HCT116 (cell line): ENCODE data around the gene BRD2. TPM values are rescaled to one million over a fixed set of nuclear protein-coding genes. Genes with fewer than 3 reads are reported as not detected.

Source experiments
- ATAC-seq: fragments of 200-7000 bp; cut with Tn5 transposase; 2 replicates; pipeline ENCODE4 v1.9.1; 2020; ENCODE audit warnings: mild to moderate bottlenecking, moderate library complexity
- BruUV-seq: library from RNA; stranded (reverse); fragments of 400-500 nt; replicated peaks from 2 replicates; lab custom pipeline; 2021; lab: Mats Ljungman, UMichigan
- CTCF ChIA-PET: fragments of 300-600 bp; sonication (Branson Sonifier 250); formaldehyde crosslinking; loops from one replicate; lab custom pipeline; 2021; ENCODE audit warnings: antibody characterized with exemption; lab: Charles Lee
- POLR2A ChIA-PET: fragments of 300-600, 350-600 bp; sonication (Branson Sonifier 250); formaldehyde crosslinking; loops from one replicate; lab custom pipeline; 2021; ENCODE audit warnings: antibody characterized with exemption; lab: Charles Lee
- RAD21 ChIA-PET, 2 experiments: fragments of 300-600 bp; sonication (Branson Sonifier 250); formaldehyde crosslinking; loops; one replicate each; lab custom pipeline; 2023; ENCODE audit warnings: low total read pairs in 2 of 2; ENCODE audit not compliant: uncharacterized antibody in 2 of 2, unreplicated experiment in 2 of 2, low non-redundant PET in 1 of 2; lab: Charles Lee
- DNase-seq: peaks from one replicate; pipeline ENCODE4 v3.0.0-alpha.2; 2010; ENCODE audit warnings: low read depth, low spot score
- H2AFZ ChIP-seq: fragments of 200-600 bp; shearing (Covaris generic), sonication (generic); 2 replicates; pipeline ENCODE4 v1.6.1; 2017; ENCODE audit warnings: low read depth, mixed run types, mixed read lengths, antibody characterized with exemption, low read length; ENCODE audit not compliant: poor library complexity, severe bottlenecking
- H3K27ac ChIP-seq: 2 replicates; pipeline ENCODE4 v1.5.1; 2012; ENCODE audit warnings: low read depth, low read length
- H3K27me3 ChIP-seq: fragments of 200-600 bp; sonication (generic); 2 replicates; pipeline ENCODE4 v1.6.1; 2016; ENCODE audit warnings: mixed run types, low read length, mixed read lengths; ENCODE audit not compliant: insufficient read depth
- H3K36me3 ChIP-seq, 2 experiments: fragments of 200-500 bp in 1 of 2; fragments of 200-600 bp in 1 of 2; sonication (Bioruptor generic) in 1 of 2; sonication (generic) in 1 of 2; 2 replicates each; pipeline versions ENCODE4 v1.5.1 to v1.6.1; 2014 to 2016; ENCODE audit warnings: low read length in 2 of 2, inconsistent platforms in 1 of 2, mixed read lengths in 1 of 2, mixed run types in 1 of 2; ENCODE audit not compliant: insufficient read depth in 2 of 2, control insufficient read depth in 1 of 2
- H3K4me1 ChIP-seq, 2 experiments: fragments of 200-600 bp in 1 of 2; sonication (generic) in 1 of 2; 2 replicates each; pipeline versions ENCODE4 v1.5.1 to v1.6.1; 2012 to 2017; ENCODE audit warnings: low read length in 2 of 2, inconsistent platforms in 1 of 2, mild to moderate bottlenecking in 1 of 2, mixed read lengths in 1 of 2, mixed run types in 1 of 2, moderate library complexity in 1 of 2; ENCODE audit not compliant: insufficient read depth in 2 of 2, control insufficient read depth in 1 of 2
- H3K4me2 ChIP-seq: fragments of 200-600 bp; sonication (generic); 2 replicates; pipeline ENCODE4 v1.6.1; 2017; ENCODE audit warnings: mixed run types, low read length, mixed read lengths
- H3K4me3 ChIP-seq, 2 experiments: fragments of 200-600 bp in 1 of 2; sonication (generic) in 1 of 2; replicated peaks in 1 of 2; 2 replicates each; pipeline ENCODE4 v1.5.1; 2011 to 2016; ENCODE audit warnings: low read length in 2 of 2, control low read depth in 1 of 2, low read depth in 1 of 2, mild to moderate bottlenecking in 1 of 2, mixed read lengths in 1 of 2, mixed run types in 1 of 2
- H3K79me2 ChIP-seq: fragments of 200-600 bp; sonication (generic); 2 replicates; pipeline ENCODE4 v1.6.1; 2017; ENCODE audit warnings: mild to moderate bottlenecking, mixed run types, low read length, moderate library complexity, mixed read lengths; ENCODE audit not compliant: insufficient read depth
- H3K9ac ChIP-seq: fragments of 200-600 bp; sonication (generic); 2 replicates; pipeline ENCODE4 v1.6.1; 2016; ENCODE audit warnings: low read length, mixed read lengths
- H3K9me2 ChIP-seq: fragments of 200-600 bp; sonication (generic), shearing (Covaris generic); 2 replicates; pipeline ENCODE4 v1.6.1; 2017; ENCODE audit warnings: mixed run types, mild to moderate bottlenecking, moderate library complexity; ENCODE audit not compliant: insufficient read depth
- H3K9me3 ChIP-seq, 2 experiments: fragments of 200-500 bp in 1 of 2; fragments of 200-600 bp in 1 of 2; sonication (Bioruptor generic) in 1 of 2; sonication (generic) in 1 of 2; 2 replicates each; pipeline ENCODE4 v1.6.1; 2014 to 2017; ENCODE audit warnings: low read length in 2 of 2, mixed read lengths in 2 of 2, inconsistent platforms in 1 of 2, low read depth in 1 of 2, mild to moderate bottlenecking in 1 of 2, mixed run types in 1 of 2, moderate library complexity in 1 of 2; ENCODE audit not compliant: control insufficient read depth in 1 of 2, insufficient read depth in 1 of 2
- H4K20me1 ChIP-seq: fragments of 200-600 bp; sonication (generic), shearing (Covaris generic); 2 replicates; pipeline ENCODE4 v1.6.1; 2017; ENCODE audit warnings: mixed run types, mild to moderate bottlenecking, moderate library complexity; ENCODE audit not compliant: insufficient read depth
- RAD21 ChIP-seq: IDR thresholded peaks from 2 replicates; pipeline ENCODE4 v1.6.1; 2012; ENCODE audit warnings: low read depth, mild to moderate bottlenecking
- intact Hi-C: fragments of 100-400 bp; cut with micrococcal nuclease; formaldehyde crosslinking; loops from 2 replicates; pipeline ENCODE4 v1.10.0; 2022
- total RNA-seq: library from RNA; stranded (reverse); gene quantifications from one replicate; pipeline ENCODE4 v1.2.1, GENCODE V29; 2021; ENCODE audit not compliant: unreplicated experiment
- TF ChIP-seq, protein P1 (sequence below), 3 experiments: fragments of 200-600 bp in 1 of 3; sonication (generic) in 1 of 3; IDR thresholded peaks in 2 of 3; conservative IDR thresholded peaks in 1 of 3; 2 replicates each; pipeline ENCODE4 v1.5.1; 2012 to 2017; ENCODE audit warnings: low read depth in 2 of 3, low read length in 2 of 3, antibody characterized with exemption in 1 of 3, borderline replicate concordance in 1 of 3, control low read depth in 1 of 3, mild to moderate bottlenecking in 1 of 3, mixed read lengths in 1 of 3, mixed run types in 1 of 3, moderate library complexity in 1 of 3; ENCODE audit not compliant: insufficient read depth in 1 of 3
- TF ChIP-seq, protein P2 (sequence below): IDR thresholded peaks from 2 replicates; pipeline ENCODE4 v1.6.1; 2012; ENCODE audit warnings: low read depth
- TF ChIP-seq, protein P3 (sequence below): IDR thresholded peaks from 2 replicates; pipeline ENCODE4 v1.6.1; 2012

BRD2 gene
- total RNA-seq, 1 experiment from 2014 or later = 260 TPM

DNA sequence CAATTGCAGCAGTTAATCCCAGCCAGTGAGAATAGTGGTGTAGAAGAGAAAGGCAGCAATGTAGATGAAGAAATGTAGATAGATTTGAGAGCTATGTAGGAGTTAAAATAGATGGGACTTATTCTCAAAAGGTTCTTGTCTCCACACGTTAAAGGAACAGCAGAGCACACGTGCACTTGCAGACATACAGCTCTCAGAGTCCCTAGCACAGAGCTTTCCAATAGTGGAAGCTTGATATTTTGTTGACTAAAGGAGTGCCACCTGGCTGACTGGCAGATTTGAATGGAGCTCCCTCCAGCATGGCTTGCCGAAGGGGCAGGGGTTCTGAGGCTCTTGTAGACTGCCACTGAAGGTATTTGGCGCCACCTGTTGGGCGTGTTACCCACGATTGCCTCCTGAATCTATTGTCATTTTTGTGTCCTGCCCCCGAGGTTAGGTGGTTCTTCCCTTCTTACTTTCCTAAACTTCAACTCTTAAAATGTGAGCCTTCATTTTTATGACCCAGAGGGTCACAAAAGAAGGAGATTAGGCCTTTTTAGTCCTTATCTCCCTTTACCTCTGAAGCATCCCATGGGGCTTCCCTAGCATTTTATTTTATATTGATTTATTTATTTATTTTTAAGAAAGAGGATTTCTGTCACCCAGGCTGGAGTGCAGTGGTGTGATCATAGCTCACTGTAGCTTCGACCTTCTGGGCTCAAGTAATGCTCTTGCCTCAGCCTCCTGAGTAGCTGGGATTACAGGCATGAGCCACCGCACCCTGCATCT lies 16.4 kb downstream of the BRD2 start:
- H3K4me3 ChIP-seq = no peak overlapping the region
- no peak overlapping the region for H3K4me2 ChIP-seq
- no peaks in the 10 kb centered on the region for H3K9me2 ChIP-seq
- RAD21 ChIA-PET = interaction anchor here (0.8 to 2.5 kb wide), 9 partner anchors 13 to 147 kb away, joined by 3 to 10 read pairs (median 4); partner anchors contain the start of genes BRD2 (in 1 of the 2) and TAP2 (in 1 of the 2)
- peak; percentile 81 for ATAC-seq
- no peak overlapping the region for H3K9ac ChIP-seq
- no peaks in the 10 kb centered on the region for H3K9me3 ChIP-seq
- peaks cover 10% of the 10 kb centered on the region; the same call in 1 of the 2 replicates for H3K79me2 ChIP-seq
- peaks cover 17% of the 10 kb centered on the region in 2 experiments for H3K36me3 ChIP-seq
- TF ChIP-seq, protein P1, sequence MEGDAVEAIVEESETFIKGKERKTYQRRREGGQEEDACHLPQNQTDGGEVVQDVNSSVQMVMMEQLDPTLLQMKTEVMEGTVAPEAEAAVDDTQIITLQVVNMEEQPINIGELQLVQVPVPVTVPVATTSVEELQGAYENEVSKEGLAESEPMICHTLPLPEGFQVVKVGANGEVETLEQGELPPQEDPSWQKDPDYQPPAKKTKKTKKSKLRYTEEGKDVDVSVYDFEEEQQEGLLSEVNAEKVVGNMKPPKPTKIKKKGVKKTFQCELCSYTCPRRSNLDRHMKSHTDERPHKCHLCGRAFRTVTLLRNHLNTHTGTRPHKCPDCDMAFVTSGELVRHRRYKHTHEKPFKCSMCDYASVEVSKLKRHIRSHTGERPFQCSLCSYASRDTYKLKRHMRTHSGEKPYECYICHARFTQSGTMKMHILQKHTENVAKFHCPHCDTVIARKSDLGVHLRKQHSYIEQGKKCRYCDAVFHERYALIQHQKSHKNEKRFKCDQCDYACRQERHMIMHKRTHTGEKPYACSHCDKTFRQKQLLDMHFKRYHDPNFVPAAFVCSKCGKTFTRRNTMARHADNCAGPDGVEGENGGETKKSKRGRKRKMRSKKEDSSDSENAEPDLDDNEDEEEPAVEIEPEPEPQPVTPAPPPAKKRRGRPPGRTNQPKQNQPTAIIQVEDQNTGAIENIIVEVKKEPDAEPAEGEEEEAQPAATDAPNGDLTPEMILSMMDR (IDR thresholded peaks at IDR 0.05 in 2 of 3, conservative IDR thresholded peaks at IDR 0.05 in 1 of 3; ENCODE audit: borderline replicate concordance in 1 of 3, insufficient read depth in 1 of 3, low read depth in 2 of 3, low read length in 2 of 3) = peak; percentile 84 to 95 (median 90)
- TF ChIP-seq, protein P2, sequence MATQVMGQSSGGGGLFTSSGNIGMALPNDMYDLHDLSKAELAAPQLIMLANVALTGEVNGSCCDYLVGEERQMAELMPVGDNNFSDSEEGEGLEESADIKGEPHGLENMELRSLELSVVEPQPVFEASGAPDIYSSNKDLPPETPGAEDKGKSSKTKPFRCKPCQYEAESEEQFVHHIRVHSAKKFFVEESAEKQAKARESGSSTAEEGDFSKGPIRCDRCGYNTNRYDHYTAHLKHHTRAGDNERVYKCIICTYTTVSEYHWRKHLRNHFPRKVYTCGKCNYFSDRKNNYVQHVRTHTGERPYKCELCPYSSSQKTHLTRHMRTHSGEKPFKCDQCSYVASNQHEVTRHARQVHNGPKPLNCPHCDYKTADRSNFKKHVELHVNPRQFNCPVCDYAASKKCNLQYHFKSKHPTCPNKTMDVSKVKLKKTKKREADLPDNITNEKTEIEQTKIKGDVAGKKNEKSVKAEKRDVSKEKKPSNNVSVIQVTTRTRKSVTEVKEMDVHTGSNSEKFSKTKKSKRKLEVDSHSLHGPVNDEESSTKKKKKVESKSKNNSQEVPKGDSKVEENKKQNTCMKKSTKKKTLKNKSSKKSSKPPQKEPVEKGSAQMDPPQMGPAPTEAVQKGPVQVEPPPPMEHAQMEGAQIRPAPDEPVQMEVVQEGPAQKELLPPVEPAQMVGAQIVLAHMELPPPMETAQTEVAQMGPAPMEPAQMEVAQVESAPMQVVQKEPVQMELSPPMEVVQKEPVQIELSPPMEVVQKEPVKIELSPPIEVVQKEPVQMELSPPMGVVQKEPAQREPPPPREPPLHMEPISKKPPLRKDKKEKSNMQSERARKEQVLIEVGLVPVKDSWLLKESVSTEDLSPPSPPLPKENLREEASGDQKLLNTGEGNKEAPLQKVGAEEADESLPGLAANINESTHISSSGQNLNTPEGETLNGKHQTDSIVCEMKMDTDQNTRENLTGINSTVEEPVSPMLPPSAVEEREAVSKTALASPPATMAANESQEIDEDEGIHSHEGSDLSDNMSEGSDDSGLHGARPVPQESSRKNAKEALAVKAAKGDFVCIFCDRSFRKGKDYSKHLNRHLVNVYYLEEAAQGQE = no peak
- peak; percentile 98 for TF ChIP-seq RAD21
- TF ChIP-seq, protein P3, sequence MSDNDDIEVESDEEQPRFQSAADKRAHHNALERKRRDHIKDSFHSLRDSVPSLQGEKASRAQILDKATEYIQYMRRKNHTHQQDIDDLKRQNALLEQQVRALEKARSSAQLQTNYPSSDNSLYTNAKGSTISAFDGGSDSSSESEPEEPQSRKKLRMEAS = 0 out of 2 replicates have a peak, but pooled peaks have one; percentile 34
- TF ChIP-seq, all 23 proteins: peak for 3
- CTCF ChIA-PET = interaction anchor here (0.6 to 4.6 kb wide), 35 partner anchors 12 to 729 kb away, joined by 3 to 79 read pairs (median 5); partner anchors contain the start of genes HLA-DMA, HLA-DMB, HLA-DPB1 and PSMB9
- intact Hi-C loops = loop anchor here (1.0 kb wide), 2 partner anchors 52 to 100 kb away; no protein-coding TSS in a partner anchor
- H3K4me1 ChIP-seq = no peaks in the 10 kb centered on the region
- no peak overlapping the region for H2AFZ ChIP-seq
- H3K27ac ChIP-seq = no peak overlapping the region
- peaks cover 26% of the 10 kb centered on the region; the same call in 1 of the 2 replicates for H4K20me1 ChIP-seq
- POLR2A ChIA-PET = interaction anchor here (0.6 to 12.5 kb wide), 5 partner anchors 8 to 146 kb away, joined by 3 to 227 read pairs (median 5); partner anchors contain the start of genes BRD2 and TAP2
- peak; percentile 77 for DNase-seq
- no peaks in the 10 kb centered on the region for H3K27me3 ChIP-seq
- no TSS peak for BruUV-seq
